Ectodermal cell (in vitro differentiated cells): ENCODE measurements around the gene ZBTB5.
"Not testable (repeated sequence)": the region's sequence is repeated elsewhere in the genome, so short reads cannot be mapped to it uniquely, and the experiment has no call there.

Experiments used
- H3K27ac ChIP-seq: 2 replicates; pipeline ENCODE4 v1.7.0; 2013; ENCODE audit warnings: mild to moderate bottlenecking, low read depth, low read length; ENCODE audit not compliant: insufficient read depth, poor library complexity, severe bottlenecking
- H3K27me3 ChIP-seq: 2 replicates; pipeline ENCODE4 v1.7.0; 2013; ENCODE audit warnings: mild to moderate bottlenecking, low read length; ENCODE audit not compliant: insufficient read depth, control insufficient read depth, poor library complexity, severe bottlenecking
- H3K36me3 ChIP-seq: one replicate; pipeline ENCODE4 v1.7.0; 2013; ENCODE audit warnings: low read length; ENCODE audit not compliant: control insufficient read depth, insufficient read depth
- H3K4me1 ChIP-seq: one replicate; pipeline ENCODE4 v1.7.0; 2013; ENCODE audit warnings: low read length; ENCODE audit not compliant: control insufficient read depth, insufficient read depth
- H3K4me3 ChIP-seq: 2 replicates; pipeline ENCODE4 v1.7.0; 2013; ENCODE audit warnings: low read depth, low read length, control low read depth; ENCODE audit not compliant: insufficient read depth
- H3K9me3 ChIP-seq: 2 replicates; pipeline ENCODE4 v1.7.0; 2013; ENCODE audit warnings: mild to moderate bottlenecking, low read length, moderate library complexity; ENCODE audit not compliant: control insufficient read depth
- WGBS, 2 experiments: methylation state at CpG; one replicate each; pipeline ENCODE4 v1.1.7; 2013; ENCODE audit warnings: missing lambda C conversion rate in 2 of 2; 5-methylcytosine and 5-hydroxymethylcytosine counted together

Gene ZBTB5

GRCh38 chr9:37408933-37409710 lies 56.1 kb downstream of the ZBTB5 start:
- 90 to 91% methylated on average over 22 of the region's 22 CpGs for WGBS, 2 experiments
- Histone ChIP-seq H3K36me3 (no peaks in the 10 kb centered on the region), H3K4me3 (no peak overlapping the region), H3K4me1 (peaks cover 16% of the 10 kb centered on the region), H3K9me3 (no peaks in the 10 kb centered on the region), H3K27me3 (no peaks in the 10 kb centered on the region), H3K27ac (no peak overlapping the region)

DNA sequence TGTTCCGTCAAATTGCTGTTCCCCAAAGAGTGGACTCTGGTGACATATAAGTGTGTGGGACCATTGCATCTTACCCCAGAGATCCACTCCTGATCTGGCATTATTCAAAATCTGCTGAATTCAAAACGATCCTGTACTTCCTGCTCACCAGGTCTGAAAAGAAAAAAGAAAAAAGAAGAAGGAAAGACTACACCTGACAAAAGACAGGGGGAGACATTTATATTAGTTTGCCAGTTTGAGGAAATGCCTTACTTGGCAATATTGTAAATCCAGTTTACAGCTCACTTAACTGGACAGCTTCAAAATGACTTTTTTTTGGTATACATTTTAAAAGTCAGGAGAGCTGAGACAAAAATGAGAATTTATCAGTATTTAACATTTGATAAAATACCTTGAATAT lies 57.8 kb downstream of the ZBTB5 start:
- no peaks in the 10 kb centered on the region for H3K36me3 ChIP-seq
- no peak overlapping the region for H3K4me3 ChIP-seq
- peaks cover 8% of the 10 kb centered on the region for H3K4me1 ChIP-seq
- WGBS, 2 experiments, result 91 to 100% methylated on average over 1 to 2 of the region's 2 CpGs
- no peaks in the 10 kb centered on the region for H3K9me3 ChIP-seq
- H3K27ac ChIP-seq, result no peak overlapping the region
- no peaks in the 10 kb centered on the region for H3K27me3 ChIP-seq

- Histone ChIP-seq H3K27ac (no peak overlapping the region), H3K36me3 (no peaks in the 10 kb centered on the region), H3K4me1 (peaks cover 2% of the 10 kb centered on the region), H3K4me3 (no peak overlapping the region), H3K9me3 (no peaks in the 10 kb centered on the region), H3K27me3 (no peaks in the 10 kb centered on the region)
- 94 to 95% methylated on average over 11 of the region's 11 CpGs for WGBS, 2 experiments
Measured at GRCh38 chr9:37406603-37407401, 58.4 kb downstream of the ZBTB5 start.

GRCh38 chr9:37405764-37406380 lies 59.4 kb downstream of the ZBTB5 start:
- no peaks in the 10 kb centered on the region for H3K9me3 ChIP-seq
- WGBS, 2 experiments, result 92 to 93% methylated on average over 10 of the region's 10 CpGs
- H3K4me3 ChIP-seq, result no peak overlapping the region
- H3K27ac ChIP-seq, result no peak overlapping the region
- H3K4me1 ChIP-seq, result no peaks in the 10 kb centered on the region
- H3K36me3 ChIP-seq, result no peaks in the 10 kb centered on the region
- H3K27me3 ChIP-seq, result no peaks in the 10 kb centered on the region

GRCh38 chr9:37405350-37405749 lies 59.9 kb downstream of the ZBTB5 start:
- Histone ChIP-seq H3K27me3 (no peaks in the 10 kb centered on the region), H3K4me1 (no peaks in the 10 kb centered on the region), H3K9me3 (no peaks in the 10 kb centered on the region), H3K36me3 (no peaks in the 10 kb centered on the region), H3K27ac (no peak overlapping the region), H3K4me3 (no peak overlapping the region)
- 94 to 95% methylated on average over 3 of the region's 3 CpGs for WGBS, 2 experiments

DNA sequence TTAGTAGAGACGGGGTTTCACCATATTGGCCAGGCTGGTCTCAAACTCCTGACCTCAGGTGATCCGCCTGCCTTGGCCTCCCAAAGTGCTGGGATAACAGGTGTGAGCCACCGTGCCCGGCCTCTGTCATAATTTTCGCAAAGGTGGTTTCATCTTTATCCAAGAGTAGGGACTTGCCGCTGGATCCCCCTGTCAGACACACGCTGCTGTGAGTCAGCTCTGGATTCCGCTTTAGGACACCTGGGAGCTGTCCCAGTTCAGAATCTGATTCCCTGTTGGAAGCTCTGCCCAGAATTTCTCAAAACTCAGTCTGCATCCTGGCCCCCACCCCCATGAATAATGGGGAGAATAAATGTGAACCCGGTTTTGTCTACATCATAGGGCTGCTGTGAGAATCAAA lies 60.7 kb downstream of the ZBTB5 start:
- no peaks in the 10 kb centered on the region for H3K27me3 ChIP-seq
- H3K4me3 ChIP-seq, result no peak overlapping the region
- WGBS, 2 experiments, result 82 to 86% methylated on average over 9 of the region's 9 CpGs
- H3K36me3 ChIP-seq, result no peaks in the 10 kb centered on the region
- no peaks in the 10 kb centered on the region for H3K4me1 ChIP-seq
- no peaks in the 10 kb centered on the region for H3K9me3 ChIP-seq
- H3K27ac ChIP-seq, result no peak overlapping the region

DNA sequence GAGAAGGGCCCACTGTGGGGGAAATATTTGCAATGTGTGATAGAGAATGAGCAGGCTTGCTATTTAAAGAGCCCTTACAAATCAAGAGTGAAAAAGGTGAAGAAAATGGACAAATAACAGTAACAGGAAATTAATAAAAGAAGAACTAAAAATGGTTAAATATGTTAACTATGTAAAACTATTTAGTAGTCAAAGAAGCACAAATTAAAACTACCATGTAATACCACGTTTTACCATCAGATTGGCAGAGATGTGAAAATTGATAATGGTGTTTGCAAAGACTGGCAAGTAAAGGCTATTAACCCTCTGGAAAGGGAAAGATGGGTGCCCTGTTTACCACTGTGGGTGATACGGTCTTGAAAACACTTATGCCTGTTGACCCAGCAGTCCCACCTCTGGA lies 65.9 kb downstream of the ZBTB5 start:
- H3K9me3 ChIP-seq, result no peaks in the 10 kb centered on the region
- H3K36me3 ChIP-seq, result no peaks in the 10 kb centered on the region
- H3K27me3 ChIP-seq, result no peaks in the 10 kb centered on the region
- WGBS, 2 experiments, result 95% methylated on average over 2 of the region's 2 CpGs
- H3K27ac ChIP-seq, result no peak overlapping the region
- no peak overlapping the region for H3K4me3 ChIP-seq
- H3K4me1 ChIP-seq, result no peaks in the 10 kb centered on the region

DNA sequence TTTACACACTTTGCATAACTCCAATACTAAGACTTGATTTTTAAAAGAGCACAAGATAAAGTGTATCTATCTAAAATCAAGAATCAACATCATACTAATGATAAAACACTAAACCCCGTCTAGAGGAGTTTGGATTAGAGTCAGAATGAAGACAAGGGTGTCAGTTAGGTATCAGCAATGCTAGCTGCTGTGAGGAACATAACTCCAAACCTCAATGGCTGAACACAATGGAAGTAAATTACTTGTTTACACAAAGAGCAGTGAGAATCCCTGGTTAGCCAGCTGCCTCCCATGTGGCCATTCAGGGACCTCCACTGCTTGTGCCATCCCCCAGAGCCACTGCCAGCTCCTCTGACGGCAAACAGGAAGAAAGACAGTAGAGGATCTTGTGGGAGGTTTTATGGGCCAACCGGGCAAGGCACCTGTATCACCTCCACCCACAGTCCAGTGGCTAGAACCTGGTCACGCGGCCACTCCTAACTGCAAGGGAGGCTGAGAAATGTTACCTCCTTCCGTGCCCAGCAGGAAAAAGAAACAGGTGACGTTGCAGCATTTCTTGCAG lies 66.7 kb downstream of the ZBTB5 start:
- Histone ChIP-seq H3K9me3 (no peaks in the 10 kb centered on the region), H3K36me3 (no peaks in the 10 kb centered on the region), H3K4me3 (no peak overlapping the region), H3K4me1 (no peaks in the 10 kb centered on the region), H3K27ac (no peak overlapping the region), H3K27me3 (no peaks in the 10 kb centered on the region)
- 89 to 91% methylated on average over 6 to 7 of the region's 7 CpGs for WGBS, 2 experiments

- not testable (repeated sequence) for H3K27ac ChIP-seq, H3K4me1 ChIP-seq, H3K9me3 ChIP-seq, H3K4me3 ChIP-seq, H3K36me3 ChIP-seq, H3K27me3 ChIP-seq
- WGBS, 2 experiments, result 92 to 96% methylated on average over 3 of the region's 3 CpGs
Measured at GRCh38 chr9:37397948-37398347, 67.3 kb downstream of the ZBTB5 start.

DNA sequence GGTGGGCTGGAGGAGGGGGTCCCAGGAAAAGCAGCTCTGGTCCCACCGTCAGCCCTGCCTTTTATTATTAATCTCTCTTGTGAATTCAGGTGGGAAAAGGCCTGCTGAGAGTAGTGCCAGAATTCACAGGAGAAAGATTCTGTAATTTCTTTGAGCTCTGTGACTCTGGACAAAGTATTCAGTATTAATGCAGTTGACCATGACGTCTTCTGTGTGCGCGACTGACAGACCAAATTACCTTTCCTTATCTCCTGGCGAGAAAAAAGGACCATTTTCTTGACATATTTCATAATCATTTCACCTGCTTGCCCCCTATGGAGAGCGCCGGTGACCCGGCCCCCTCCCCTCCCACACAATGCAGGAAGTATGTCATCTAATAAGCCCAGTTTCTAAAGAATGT lies 69.6 kb downstream of the ZBTB5 start:
- WGBS, 2 experiments, result 87 to 90% methylated on average over 7 to 8 of the region's 8 CpGs
- Histone ChIP-seq H3K36me3 (no peaks in the 10 kb centered on the region), H3K4me3 (no peak overlapping the region), H3K9me3 (no peaks in the 10 kb centered on the region), H3K27ac (no peak overlapping the region), H3K27me3 (no peaks in the 10 kb centered on the region), H3K4me1 (no peaks in the 10 kb centered on the region)
